Sigmoid colon (tissue), 7 donors: ENCODE data around the gene OSCAR. TPM values are rescaled to one million over a fixed set of nuclear protein-coding genes. Genes with fewer than 3 reads are reported as not detected.
A peak's percentile ranks its signal among the peaks of the same experiment; 100 is the strongest.

ENCODE experiments used
- DNase-seq: peaks from one replicate; pipeline ENCODE4 v3.0.0-alpha.2; 2019
- H3K27ac ChIP-seq, 4 donors: fragments of 200-600 bp; sonication (generic); one replicate each; pipeline ENCODE4 v1.5.1; 2016 to 2019; ENCODE audit warnings: mild to moderate bottlenecking in 1 of 4
- H3K27me3 ChIP-seq, 3 donors: fragments of 200-600 bp; sonication (generic); one replicate each; pipeline ENCODE4 v1.5.1; 2019; ENCODE audit warnings: mild to moderate bottlenecking in 1 of 3
- H3K36me3 ChIP-seq, 4 donors: fragments of 200-600 bp; sonication (generic); one replicate each; pipeline ENCODE4 v1.5.1; 2016 to 2019
- H3K4me1 ChIP-seq, 4 donors: fragments of 200-600 bp; sonication (generic); one replicate each; pipeline ENCODE4 v1.5.1; 2017 to 2019
- H3K4me3 ChIP-seq, 4 donors: fragments of 200-600 bp; sonication (generic); one replicate each; pipeline ENCODE4 v1.5.1; 2017 to 2019; ENCODE audit warnings: mild to moderate bottlenecking in 2 of 4, moderate library complexity in 1 of 4
- H3K9me3 ChIP-seq, 4 donors: fragments of 200-600 bp in 3 of 4; sonication (generic) in 3 of 4; one replicate each; pipeline versions ENCODE4 v1.5.1 to v1.6.1; 2013 to 2019
- EP300 ChIP-seq, 4 donors: sonication (generic); formaldehyde crosslinking; IDR thresholded peaks; one replicate each; pipeline ENCODE4 v1.6.1; 2017; ENCODE audit warnings: antibody characterized with exemption in 4 of 4
- POLR2A ChIP-seq, 2 donors: fragments of 450-650 bp; IDR thresholded peaks; one replicate each; pipeline ENCODE4 v1.6.1; 2016; ENCODE audit warnings: antibody characterized with exemption in 2 of 2, mild to moderate bottlenecking in 2 of 2, moderate library complexity in 2 of 2
- POLR2AphosphoS5 ChIP-seq, 4 donors: sonication (generic); formaldehyde crosslinking; IDR thresholded peaks; one replicate each; pipeline ENCODE4 v1.6.1; 2017; ENCODE audit warnings: antibody characterized with exemption in 4 of 4
- WGBS, 2 donors: extraction: QIAGEN DNeasy Blood & Tissue Kit; methylation state at CpG; one replicate each; pipeline ENCODE4 v1.1.7; 2013; 5-methylcytosine and 5-hydroxymethylcytosine counted together
- intact Hi-C: fragments of 100-400 bp; cut with DNase I; formaldehyde crosslinking; loops from one replicate; pipeline ENCODE4 v1.15.1; 2023
- polyA plus RNA-seq, 3 donors: library from polyadenylated mRNA; stranded (reverse); fragments of 200-250 nt; gene quantifications; one replicate each; pipeline ENCODE4 v1.2.3, GENCODE V29; 2013
- total RNA-seq, 4 donors: library from RNA; depleted of rRNA; stranded (reverse); fragments of >200 nt; gene quantifications; one replicate each; pipeline ENCODE4 v1.1.0, GENCODE V29; 2016
- TF ChIP-seq, protein P1 (sequence below), 4 experiments: fragments of 450-650 bp in 3 of 4; fragments of 200-600 bp in 1 of 4; IDR thresholded peaks; one replicate each; pipeline ENCODE4 v1.5.1; 2016 to 2019; ENCODE audit warnings: antibody characterized with exemption in 4 of 4, mild to moderate bottlenecking in 3 of 4, moderate library complexity in 2 of 4
- donor health status: healthy with polysubstance abuse.
- donor health status: Bipolar disorder and iron deficiency.
- donor health status: healthy.

Gene OSCAR, protein sequence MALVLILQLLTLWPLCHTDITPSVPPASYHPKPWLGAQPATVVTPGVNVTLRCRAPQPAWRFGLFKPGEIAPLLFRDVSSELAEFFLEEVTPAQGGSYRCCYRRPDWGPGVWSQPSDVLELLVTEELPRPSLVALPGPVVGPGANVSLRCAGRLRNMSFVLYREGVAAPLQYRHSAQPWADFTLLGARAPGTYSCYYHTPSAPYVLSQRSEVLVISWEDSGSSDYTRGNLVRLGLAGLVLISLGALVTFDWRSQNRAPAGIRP
- 1 to 10 TPM in 2 of 4 donors, not detected in 2; 3.0 to 3.1 TPM for total RNA-seq
- polyA plus RNA-seq: 1 to 10 TPM in 1 of 3 donors, under 1 TPM in 1, not detected in 1; 0.93 to 4.2 TPM

DNA sequence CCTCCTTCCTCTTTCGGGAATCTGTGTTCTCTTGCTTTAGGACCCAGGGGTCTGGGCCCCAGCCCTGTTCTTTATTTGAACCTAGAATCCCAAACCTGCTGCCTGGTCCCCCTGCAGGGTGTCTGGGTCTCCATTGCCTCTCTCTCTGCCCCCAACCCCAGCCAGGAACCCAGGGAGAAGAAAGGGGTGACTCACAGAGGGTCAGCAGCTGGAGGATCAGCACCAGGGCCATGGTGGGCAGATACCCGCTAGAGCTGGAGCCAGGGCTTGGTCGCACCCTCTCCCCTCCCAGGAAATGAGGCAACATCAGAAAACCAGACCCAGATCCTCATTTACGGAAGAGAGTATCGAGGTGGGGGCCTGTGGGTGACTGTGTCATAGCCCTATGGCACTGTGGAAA, at the start of gene OSCAR:
Gene OSCAR (minus strand): TSS at position 243 of the 400 bp plus-strand sequence. CDS start 11 bp downstream, at position 232.
- Histone ChIP-seq H3K9me3 (no peaks in the 10 kb centered on the region), H3K27me3 (peaks cover 0 to 5% (median 3%) of the 10 kb centered on the region in 3 donors), H3K4me1 (peaks cover 0 to 25% (median 23%) of the 10 kb centered on the region in 4 donors), H3K36me3 (peaks cover 0 to 3% (median 0%) of the 10 kb centered on the region in 4 donors), H3K27ac (no peak within 1 kb of the TSS), H3K4me3 (no peak within 1 kb of the TSS)
- TF ChIP-seq, protein P1, sequence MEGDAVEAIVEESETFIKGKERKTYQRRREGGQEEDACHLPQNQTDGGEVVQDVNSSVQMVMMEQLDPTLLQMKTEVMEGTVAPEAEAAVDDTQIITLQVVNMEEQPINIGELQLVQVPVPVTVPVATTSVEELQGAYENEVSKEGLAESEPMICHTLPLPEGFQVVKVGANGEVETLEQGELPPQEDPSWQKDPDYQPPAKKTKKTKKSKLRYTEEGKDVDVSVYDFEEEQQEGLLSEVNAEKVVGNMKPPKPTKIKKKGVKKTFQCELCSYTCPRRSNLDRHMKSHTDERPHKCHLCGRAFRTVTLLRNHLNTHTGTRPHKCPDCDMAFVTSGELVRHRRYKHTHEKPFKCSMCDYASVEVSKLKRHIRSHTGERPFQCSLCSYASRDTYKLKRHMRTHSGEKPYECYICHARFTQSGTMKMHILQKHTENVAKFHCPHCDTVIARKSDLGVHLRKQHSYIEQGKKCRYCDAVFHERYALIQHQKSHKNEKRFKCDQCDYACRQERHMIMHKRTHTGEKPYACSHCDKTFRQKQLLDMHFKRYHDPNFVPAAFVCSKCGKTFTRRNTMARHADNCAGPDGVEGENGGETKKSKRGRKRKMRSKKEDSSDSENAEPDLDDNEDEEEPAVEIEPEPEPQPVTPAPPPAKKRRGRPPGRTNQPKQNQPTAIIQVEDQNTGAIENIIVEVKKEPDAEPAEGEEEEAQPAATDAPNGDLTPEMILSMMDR (IDR thresholded peaks at IDR 0.05): no peak
- TF ChIP-seq POLR2AphosphoS5 (IDR thresholded peaks at IDR 0.05) (no peak), POLR2A (IDR thresholded peaks at IDR 0.05) (no peak), EP300 (IDR thresholded peaks at IDR 0.05) (no peak)
- WGBS, 2 donors: 52 to 72% methylated on average over 5 of the region's 5 CpGs
- DNase-seq: no peak
- intact Hi-C loops: loop anchor here (5.0 kb wide), 2 partner anchors 123 to 258 kb away; no protein-coding TSS in a partner anchor

DNA sequence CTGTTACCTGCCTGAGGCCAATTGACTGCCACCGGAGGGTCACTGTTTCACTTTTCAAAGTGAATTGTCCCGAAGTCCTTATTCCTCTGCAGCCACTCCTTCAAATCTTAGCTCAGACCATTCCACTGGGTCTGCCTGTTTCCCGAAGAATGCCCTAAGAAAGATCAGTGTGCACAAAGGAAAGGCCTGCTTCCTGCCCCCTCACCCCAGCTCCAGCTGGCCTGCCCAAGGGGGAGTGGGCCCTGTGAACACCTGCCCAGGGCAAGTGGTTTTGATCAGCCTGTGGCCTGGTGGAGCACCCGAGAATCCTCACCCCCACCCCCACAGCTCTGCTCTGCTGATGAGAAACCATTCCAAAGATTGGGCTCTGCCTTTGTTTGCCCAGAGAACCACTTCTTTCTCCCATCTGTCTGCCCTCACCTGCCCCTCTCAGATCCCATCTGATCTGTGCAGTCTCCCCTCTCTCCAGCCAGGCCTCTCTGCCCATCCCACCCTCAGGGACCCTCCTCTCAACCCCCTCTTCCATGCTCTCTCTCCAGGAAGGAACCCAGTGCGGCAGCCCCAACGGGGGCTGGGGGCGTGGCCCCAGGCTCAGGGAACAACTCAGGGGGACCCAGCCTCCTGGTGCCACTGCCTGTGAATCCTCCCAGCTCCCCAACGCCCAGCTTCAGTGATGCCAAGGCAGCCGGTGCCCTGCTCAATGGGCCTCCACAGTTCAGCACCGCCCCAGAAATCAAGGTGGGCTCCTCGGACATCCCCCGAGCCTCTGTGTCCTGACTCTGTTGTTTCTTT, 48.6 kb upstream of the OSCAR start:
- H3K9me3 ChIP-seq: no peaks in the 10 kb centered on the region
- TF ChIP-seq, protein P1 (IDR thresholded peaks at IDR 0.05): no peak
- no peak for TF ChIP-seq POLR2A (IDR thresholded peaks at IDR 0.05)
- no peak for TF ChIP-seq POLR2AphosphoS5 (IDR thresholded peaks at IDR 0.05)
- TF ChIP-seq EP300 (IDR thresholded peaks at IDR 0.05): no peak
- peaks cover 0 to 14% (median 2%) of the 10 kb centered on the region in 4 donors for H3K4me1 ChIP-seq
- H3K27ac ChIP-seq: no peak overlapping the region
- H3K36me3 ChIP-seq: peaks cover 79 to 100% (median 89%) of the 10 kb centered on the region in 4 donors
- DNase-seq: no peak
- H3K27me3 ChIP-seq: no peaks in the 10 kb centered on the region
- intact Hi-C loops: no loop called here
- WGBS, 2 donors: 85 to 87% methylated on average over 12 of the region's 12 CpGs
- H3K4me3 ChIP-seq: no peak overlapping the region

DNA sequence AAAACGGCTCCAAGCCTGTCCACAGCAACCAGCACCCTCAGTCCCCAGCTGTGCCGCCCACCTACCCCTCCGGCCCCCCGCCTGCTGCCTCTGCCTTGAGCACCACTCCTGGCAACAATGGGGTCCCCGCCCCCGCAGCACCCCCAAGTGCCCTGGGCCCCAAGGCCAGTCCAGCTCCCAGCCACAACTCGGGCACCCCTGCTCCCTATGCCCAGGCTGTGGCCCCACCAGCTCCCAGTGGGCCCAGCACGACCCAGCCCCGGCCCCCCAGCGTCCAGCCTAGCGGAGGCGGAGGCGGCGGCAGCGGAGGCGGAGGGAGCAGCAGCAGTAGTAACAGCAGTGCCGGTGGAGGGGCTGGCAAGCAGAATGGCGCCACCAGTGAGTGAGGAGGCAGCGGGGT, 47.6 kb upstream of the OSCAR start:
- no peak for TF ChIP-seq POLR2A (IDR thresholded peaks at IDR 0.05)
- Histone ChIP-seq H3K9me3 (no peaks in the 10 kb centered on the region), H3K36me3 (peaks cover 81 to 100% (median 90%) of the 10 kb centered on the region in 4 donors), H3K27me3 (no peaks in the 10 kb centered on the region), H3K4me1 (peaks cover 0 to 14% (median 2%) of the 10 kb centered on the region in 4 donors), H3K4me3 (no peak overlapping the region), H3K27ac (peak overlapping the region in 2 of 4 donors; percentile 18 to 32)
- intact Hi-C loops: no loop called here
- 88 to 90% methylated on average over 19 of the region's 19 CpGs for WGBS, 2 donors
- no peak for DNase-seq

DNA sequence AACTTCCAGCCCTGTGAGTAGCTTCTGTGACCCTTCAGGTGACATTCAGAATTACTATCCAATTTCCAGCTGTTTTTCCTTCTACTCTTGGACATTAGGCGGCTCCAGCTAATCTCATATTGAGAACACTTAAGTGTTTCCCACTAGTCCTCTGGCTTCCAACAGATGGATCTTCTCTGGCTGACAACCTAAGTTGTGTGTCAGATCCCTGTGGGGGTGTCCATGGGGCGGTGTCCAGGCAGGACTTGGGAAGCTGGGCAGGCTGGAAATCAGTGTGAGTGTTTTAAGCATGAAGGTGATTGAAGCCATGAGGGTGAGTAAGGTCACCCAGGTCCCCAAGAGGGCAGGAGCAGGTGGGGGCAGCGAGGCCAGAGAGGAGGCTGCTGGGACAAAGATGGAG, 47.1 kb upstream of the OSCAR start:
- TF ChIP-seq POLR2AphosphoS5 (IDR thresholded peaks at IDR 0.05) (peak in 3 of 4 donors; percentile 44 to 57 (median 51)), POLR2A (IDR thresholded peaks at IDR 0.05) (no peak), EP300 (IDR thresholded peaks at IDR 0.05) (no peak)
- 87 to 94% methylated on average over 3 of the region's 3 CpGs for WGBS, 2 donors
- Histone ChIP-seq H3K36me3 (peaks cover 81 to 100% (median 90%) of the 10 kb centered on the region in 4 donors), H3K4me3 (no peak overlapping the region), H3K9me3 (no peaks in the 10 kb centered on the region), H3K27me3 (no peaks in the 10 kb centered on the region), H3K27ac (peak overlapping the region; percentile 7 to 51 (median 28)), H3K4me1 (peaks cover 0 to 14% (median 2%) of the 10 kb centered on the region in 4 donors)
- peak; percentile 84 for DNase-seq
- intact Hi-C loops: no loop called here

DNA sequence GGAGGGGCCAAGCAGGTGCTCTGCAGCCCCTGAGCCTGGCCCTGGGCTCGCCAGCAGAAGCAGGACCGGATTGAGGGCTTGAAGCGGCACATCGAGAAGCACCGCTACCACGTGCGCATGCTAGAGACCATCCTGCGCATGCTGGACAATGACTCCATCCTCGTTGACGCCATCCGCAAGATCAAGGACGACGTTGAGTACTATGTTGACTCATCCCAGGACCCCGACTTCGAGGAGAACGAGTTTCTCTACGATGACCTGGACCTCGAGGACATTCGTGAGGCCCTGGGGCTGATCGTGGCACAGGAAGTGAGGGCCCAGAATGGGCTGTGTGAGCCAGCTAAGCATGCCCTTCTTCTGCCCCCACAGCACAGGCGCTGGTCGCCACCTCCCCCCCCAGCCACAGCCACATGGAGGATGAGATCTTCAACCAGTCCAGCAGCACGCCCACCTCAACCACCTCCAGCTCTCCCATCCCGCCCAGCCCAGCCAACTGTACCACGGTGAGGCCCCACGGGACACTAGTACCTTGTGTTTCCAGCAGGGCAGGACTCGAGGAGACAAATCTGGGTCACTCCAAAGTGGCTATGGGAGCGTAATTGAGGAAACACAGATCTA, 45.0 kb upstream of the OSCAR start:
- no peaks in the 10 kb centered on the region for H3K27me3 ChIP-seq
- H3K27ac ChIP-seq: no peak overlapping the region
- intact Hi-C loops: no loop called here
- H3K4me3 ChIP-seq: no peak overlapping the region
- WGBS, 2 donors: 93 to 95% methylated on average over 28 of the region's 28 CpGs
- TF ChIP-seq POLR2A (IDR thresholded peaks at IDR 0.05) (no peak), EP300 (IDR thresholded peaks at IDR 0.05) (no peak), POLR2AphosphoS5 (IDR thresholded peaks at IDR 0.05) (no peak)
- TF ChIP-seq, protein P1 (IDR thresholded peaks at IDR 0.05): no peak
- no peak for DNase-seq
- peaks cover 0 to 28% (median 10%) of the 10 kb centered on the region in 4 donors for H3K4me1 ChIP-seq
- H3K9me3 ChIP-seq: no peaks in the 10 kb centered on the region
- H3K36me3 ChIP-seq: peaks cover 76 to 92% (median 78%) of the 10 kb centered on the region in 4 donors
